Breast epithelium (tissue), 4 donors: ENCODE data around the gene SLC1A3. TPM values are rescaled to one million over a fixed set of nuclear protein-coding genes. Genes with fewer than 3 reads are reported as not detected.

Source experiments
- DNase-seq, 2 donors: peaks; one replicate each; pipeline ENCODE4 v3.0.0-alpha.2; 2019; ENCODE audit warnings: low spot score in 2 of 2
- H3K27ac ChIP-seq, 2 donors: fragments of 200-600 bp; sonication (generic) in 1 of 2; one replicate each; pipeline ENCODE4 v1.5.1; 2016 to 2019; ENCODE audit warnings: mild to moderate bottlenecking in 1 of 2
- H3K27me3 ChIP-seq, 2 donors: fragments of 200-600 bp; sonication (generic) in 1 of 2; one replicate each; pipeline versions ENCODE4 v1.5.1 to v1.6.0; 2017 to 2019; ENCODE audit warnings: control low read depth in 1 of 2, mild to moderate bottlenecking in 1 of 2
- H3K36me3 ChIP-seq: fragments of 200-600 bp; one replicate; pipeline ENCODE4 v1.5.1; 2019
- H3K4me1 ChIP-seq, 2 donors: fragments of 200-600 bp; sonication (generic); one replicate each; pipeline ENCODE4 v1.5.1; 2016 to 2019; ENCODE audit warnings: control low read depth in 1 of 2
- H3K4me3 ChIP-seq, 3 donors: fragments of 200-600 bp; sonication (generic); 1 replicate in 2 of 3; 2 replicates in 1 of 3; pipeline ENCODE4 v1.5.1; 2016 to 2019; ENCODE audit warnings: mild to moderate bottlenecking in 3 of 3, moderate library complexity in 2 of 3
- H3K9me3 ChIP-seq, 2 donors: fragments of 200-600 bp; sonication (generic) in 1 of 2; one replicate each; pipeline ENCODE4 v1.5.1; 2016 to 2019; ENCODE audit warnings: control low read depth in 1 of 2
- CTCF ChIP-seq, 3 donors: fragments of 450-650 bp; IDR thresholded peaks; one replicate each; pipeline ENCODE4 v1.5.1; 2016 to 2017; ENCODE audit warnings: antibody characterized with exemption in 3 of 3, mild to moderate bottlenecking in 3 of 3, moderate library complexity in 3 of 3
- POLR2A ChIP-seq: fragments of 450-650 bp; IDR thresholded peaks from one replicate; pipeline ENCODE4 v1.6.1; 2016; ENCODE audit warnings: antibody characterized with exemption, mild to moderate bottlenecking, moderate library complexity
- POLR2AphosphoS5 ChIP-seq, 3 donors: sonication (generic); formaldehyde crosslinking; IDR thresholded peaks; one replicate each; pipeline ENCODE4 v1.6.1; 2017; ENCODE audit warnings: antibody characterized with exemption in 3 of 3
- intact Hi-C: fragments of 100-400 bp; cut with DNase I; formaldehyde crosslinking; loops from one replicate; pipeline ENCODE4 v1.15.1; 2023; ENCODE audit warnings: low total_unique reads
- total RNA-seq, 3 donors: library from RNA; depleted of rRNA; stranded (reverse); fragments of >200 nt; gene quantifications; one replicate each; pipeline ENCODE4 v1.1.0, GENCODE V29; 2016

Gene SLC1A3
- total RNA-seq, 3 donors from 2014 or later = 29.8 to 122 (median 87.5) TPM

- H3K27ac ChIP-seq = no peak overlapping the region
- TF ChIP-seq POLR2AphosphoS5 (IDR thresholded peaks at IDR 0.05) (no peak), CTCF (IDR thresholded peaks at IDR 0.05) (peak; percentile 49 to 63 (median 62)), POLR2A (no peak)
- no peaks in the 10 kb centered on the region for H3K36me3 ChIP-seq
- intact Hi-C loops = no loop called here
- no peak overlapping the region for H3K4me3 ChIP-seq
- H3K27me3 ChIP-seq = no peaks in the 10 kb centered on the region
- DNase-seq = no peak
- no peaks in the 10 kb centered on the region for H3K4me1 ChIP-seq
- H3K9me3 ChIP-seq = no peaks in the 10 kb centered on the region
Observed at GRCh38 chr5:36728697-36729543, 122.5 kb downstream of the SLC1A3 start.

GRCh38 chr5:36730537-36731216 is 124.3 kb downstream of the SLC1A3 start:
- H3K4me3 ChIP-seq = no peak overlapping the region
- TF ChIP-seq POLR2A (no peak), CTCF (IDR thresholded peaks at IDR 0.05) (no peak), POLR2AphosphoS5 (IDR thresholded peaks at IDR 0.05) (no peak)
- intact Hi-C loops = no loop called here
- DNase-seq = no peak
- H3K36me3 ChIP-seq = no peaks in the 10 kb centered on the region
- H3K27me3 ChIP-seq = no peaks in the 10 kb centered on the region
- H3K9me3 ChIP-seq = no peaks in the 10 kb centered on the region
- no peak overlapping the region for H3K27ac ChIP-seq
- H3K4me1 ChIP-seq = no peaks in the 10 kb centered on the region

GRCh38 chr5:36733183-36733582 is 126.8 kb downstream of the SLC1A3 start:
- Histone ChIP-seq H3K27me3 (peaks cover 0 to 4% of the 10 kb centered on the region in 2 donors), H3K9me3 (no peaks in the 10 kb centered on the region), H3K27ac (no peak overlapping the region), H3K36me3 (no peaks in the 10 kb centered on the region), H3K4me3 (no peak overlapping the region), H3K4me1 (no peaks in the 10 kb centered on the region)
- DNase-seq = no peak
- intact Hi-C loops = no loop called here
- TF ChIP-seq CTCF (IDR thresholded peaks at IDR 0.05) = no peak

- H3K27ac ChIP-seq = no peak overlapping the region
- peaks cover 0 to 4% of the 10 kb centered on the region in 2 donors for H3K27me3 ChIP-seq
- no peak for TF ChIP-seq CTCF (IDR thresholded peaks at IDR 0.05)
- TF ChIP-seq POLR2AphosphoS5 (IDR thresholded peaks at IDR 0.05) = no peak
- no peak for TF ChIP-seq POLR2A
- no peak for DNase-seq
- H3K9me3 ChIP-seq = no peaks in the 10 kb centered on the region
- no peaks in the 10 kb centered on the region for H3K36me3 ChIP-seq
- H3K4me3 ChIP-seq = no peak overlapping the region
- intact Hi-C loops = no loop called here
- no peaks in the 10 kb centered on the region for H3K4me1 ChIP-seq
Observed at GRCh38 chr5:36734422-36734821, 128.0 kb downstream of the SLC1A3 start.

GRCh38 chr5:36735891-36736290 is 129.5 kb downstream of the SLC1A3 start:
- Histone ChIP-seq H3K36me3 (no peaks in the 10 kb centered on the region), H3K27ac (no peak overlapping the region), H3K9me3 (no peaks in the 10 kb centered on the region), H3K4me3 (no peak overlapping the region), H3K4me1 (no peaks in the 10 kb centered on the region), H3K27me3 (peaks cover 0 to 4% of the 10 kb centered on the region in 2 donors)
- TF ChIP-seq CTCF (IDR thresholded peaks at IDR 0.05) (no peak), POLR2A (no peak), POLR2AphosphoS5 (IDR thresholded peaks at IDR 0.05) (no peak)
- intact Hi-C loops = no loop called here
- no peak for DNase-seq
